ENCODE measurements around the gene SYDE1. TPM values are rescaled to one million over a fixed set of nuclear protein-coding genes. Genes with fewer than 3 reads are reported as not detected.

Gene SYDE1
- total RNA-seq, 3 donors from 2014 or later: 3.8 to 32.5 (median 4.1) TPM

DNA sequence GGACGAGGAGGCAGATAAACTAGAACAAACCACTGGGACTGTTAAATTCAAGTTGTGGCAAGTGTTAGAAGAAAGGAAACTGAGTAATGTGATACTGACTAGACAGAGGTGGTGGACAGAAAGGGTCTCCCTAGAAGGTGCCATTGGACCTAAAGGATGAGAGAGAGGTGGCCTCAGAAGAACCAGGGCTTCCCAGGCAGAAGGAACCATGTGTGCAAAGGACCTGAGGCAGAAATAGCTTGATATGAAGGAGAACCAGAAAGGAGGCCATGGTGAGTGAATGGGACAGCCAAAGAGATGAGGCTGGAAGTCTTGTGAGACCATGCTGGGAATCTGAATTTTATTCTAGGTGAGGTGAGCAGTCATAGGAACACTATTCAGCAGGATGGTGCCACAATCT lies 2.8 kb upstream of the SYDE1 start:
- Histone ChIP-seq H3K9me3 (peaks cover 12% of the 10 kb centered on the region), H3K36me3 (ENCODE audit: low read depth) (no peaks in the 10 kb centered on the region), H3K4me3 (no peak overlapping the region), H3K4me1 (ENCODE audit: low read depth) (no peaks in the 10 kb centered on the region)
- DNase-seq (no peak), ATAC-seq (no peak)
- TF ChIP-seq, protein P1, sequence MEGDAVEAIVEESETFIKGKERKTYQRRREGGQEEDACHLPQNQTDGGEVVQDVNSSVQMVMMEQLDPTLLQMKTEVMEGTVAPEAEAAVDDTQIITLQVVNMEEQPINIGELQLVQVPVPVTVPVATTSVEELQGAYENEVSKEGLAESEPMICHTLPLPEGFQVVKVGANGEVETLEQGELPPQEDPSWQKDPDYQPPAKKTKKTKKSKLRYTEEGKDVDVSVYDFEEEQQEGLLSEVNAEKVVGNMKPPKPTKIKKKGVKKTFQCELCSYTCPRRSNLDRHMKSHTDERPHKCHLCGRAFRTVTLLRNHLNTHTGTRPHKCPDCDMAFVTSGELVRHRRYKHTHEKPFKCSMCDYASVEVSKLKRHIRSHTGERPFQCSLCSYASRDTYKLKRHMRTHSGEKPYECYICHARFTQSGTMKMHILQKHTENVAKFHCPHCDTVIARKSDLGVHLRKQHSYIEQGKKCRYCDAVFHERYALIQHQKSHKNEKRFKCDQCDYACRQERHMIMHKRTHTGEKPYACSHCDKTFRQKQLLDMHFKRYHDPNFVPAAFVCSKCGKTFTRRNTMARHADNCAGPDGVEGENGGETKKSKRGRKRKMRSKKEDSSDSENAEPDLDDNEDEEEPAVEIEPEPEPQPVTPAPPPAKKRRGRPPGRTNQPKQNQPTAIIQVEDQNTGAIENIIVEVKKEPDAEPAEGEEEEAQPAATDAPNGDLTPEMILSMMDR (IDR thresholded peaks at IDR 0.05): no peak
- intact Hi-C loops (cut with DNase I, micrococcal nuclease): no loop called here

DNA sequence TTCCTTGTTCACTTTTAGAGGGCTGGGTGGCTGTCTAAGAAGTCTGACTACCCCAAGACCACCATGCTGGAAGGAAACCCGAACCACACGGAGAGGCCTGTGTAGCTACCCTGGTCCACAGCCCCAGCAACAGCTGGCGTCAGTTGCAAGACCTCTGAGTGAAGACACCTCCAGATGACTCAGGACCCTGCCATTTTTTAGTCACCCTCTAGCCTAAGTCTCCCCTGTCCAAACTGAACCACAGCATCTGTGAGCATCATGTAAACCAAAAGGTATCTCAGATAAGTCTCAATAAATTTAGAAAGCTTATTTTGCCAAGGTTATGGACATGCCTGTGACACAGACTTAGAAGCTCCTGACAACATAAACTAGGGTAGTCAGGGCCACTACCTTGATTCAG lies 2.2 kb upstream of the SYDE1 start:
- ATAC-seq (no peak), DNase-seq (no peak)
- H3K4me3 ChIP-seq: no peak overlapping the region
- no peaks in the 10 kb centered on the region for H3K36me3 ChIP-seq (ENCODE audit: low read depth)
- TF ChIP-seq, protein P1 (IDR thresholded peaks at IDR 0.05): no peak
- H3K4me1 ChIP-seq (ENCODE audit: low read depth): no peaks in the 10 kb centered on the region
- intact Hi-C loops (cut with DNase I, micrococcal nuclease): no loop called here
- peaks cover 12% of the 10 kb centered on the region for H3K9me3 ChIP-seq

GRCh38 chr19:15108145-15108844 lies 1.1 kb downstream of the SYDE1 start:
- intact Hi-C loops (cut with DNase I, micrococcal nuclease): no loop called here
- H3K36me3 ChIP-seq (ENCODE audit: low read depth): no peaks in the 10 kb centered on the region
- no peak for DNase-seq
- TF ChIP-seq, protein P1 (IDR thresholded peaks at IDR 0.05): no peak
- H3K9me3 ChIP-seq: peaks cover 12% of the 10 kb centered on the region
- H3K4me1 ChIP-seq (ENCODE audit: low read depth): no peaks in the 10 kb centered on the region
- ATAC-seq: peak; percentile 8
- H3K4me3 ChIP-seq: no peak overlapping the region

DNA sequence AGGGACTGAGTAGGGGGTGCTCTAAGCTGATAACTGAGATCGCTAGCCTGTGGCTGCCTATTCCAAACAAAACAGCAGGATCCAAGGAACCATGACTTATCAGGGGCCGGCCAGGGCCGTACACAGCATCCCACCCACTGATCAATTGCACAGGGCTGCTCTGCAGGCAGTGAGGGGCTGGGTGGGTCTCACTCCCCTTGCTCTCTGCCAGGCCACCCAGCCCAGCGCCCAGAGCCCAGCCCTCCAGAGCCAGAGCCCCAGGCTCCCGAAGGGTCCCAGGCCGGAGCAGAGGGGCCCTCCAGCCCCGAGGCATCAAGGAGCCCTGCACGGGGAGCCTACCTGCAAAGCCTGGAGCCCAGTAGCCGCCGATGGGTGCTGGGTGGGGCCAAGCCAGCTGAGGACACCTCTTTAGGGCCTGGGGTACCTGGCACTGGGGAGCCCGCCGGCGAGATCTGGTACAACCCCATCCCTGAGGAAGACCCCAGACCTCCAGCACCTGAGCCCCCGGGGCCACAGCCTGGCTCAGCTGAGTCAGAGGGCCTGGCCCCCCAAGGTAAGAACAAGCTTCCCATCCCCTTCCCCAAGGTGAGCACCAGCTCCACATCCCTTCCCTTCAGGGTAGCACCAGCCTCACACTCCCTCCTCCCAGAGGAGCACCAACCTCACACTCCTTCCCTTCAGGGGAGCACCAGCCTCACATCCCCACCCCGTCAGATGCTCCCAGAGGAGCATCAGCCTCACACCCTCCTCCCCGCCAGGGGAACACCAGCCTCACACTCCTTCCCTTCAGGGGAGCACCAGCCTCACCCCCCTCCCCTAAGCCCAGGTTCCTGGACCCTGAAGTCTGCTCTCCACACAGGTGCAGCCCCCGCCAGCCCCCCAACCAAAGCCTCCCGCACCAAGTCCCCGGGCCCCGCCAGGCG lies 1.9 kb downstream of the SYDE1 start:
- intact Hi-C loops (cut with DNase I, micrococcal nuclease): no loop called here
- H3K4me3 ChIP-seq: no peak overlapping the region
- ATAC-seq (no peak), DNase-seq (no peak)
- H3K4me1 ChIP-seq (ENCODE audit: low read depth): no peaks in the 10 kb centered on the region
- no peaks in the 10 kb centered on the region for H3K36me3 ChIP-seq (ENCODE audit: low read depth)
- TF ChIP-seq, protein P1 (IDR thresholded peaks at IDR 0.05): no peak
- peaks cover 4% of the 10 kb centered on the region for H3K9me3 ChIP-seq

GRCh38 chr19:15109768-15110417 lies 2.7 kb downstream of the SYDE1 start:
- ATAC-seq: no peak
- intact Hi-C loops (cut with DNase I, micrococcal nuclease): no loop called here
- Histone ChIP-seq H3K4me1 (ENCODE audit: low read depth) (no peaks in the 10 kb centered on the region), H3K9me3 (no peaks in the 10 kb centered on the region), H3K4me3 (no peak overlapping the region), H3K36me3 (ENCODE audit: low read depth) (no peaks in the 10 kb centered on the region)
- TF ChIP-seq, protein P1 (IDR thresholded peaks at IDR 0.05): no peak
- no peak for DNase-seq

All from mucosa of descending colon (tissue), 3 donors.